ENCODE data around the gene ISYNA1. TPM values are rescaled to one million over a fixed set of nuclear protein-coding genes. Genes with fewer than 3 reads are reported as not detected.

The ISYNA1 gene
- total RNA-seq, 1 experiment from 2014 or later = 236 TPM

DNA sequence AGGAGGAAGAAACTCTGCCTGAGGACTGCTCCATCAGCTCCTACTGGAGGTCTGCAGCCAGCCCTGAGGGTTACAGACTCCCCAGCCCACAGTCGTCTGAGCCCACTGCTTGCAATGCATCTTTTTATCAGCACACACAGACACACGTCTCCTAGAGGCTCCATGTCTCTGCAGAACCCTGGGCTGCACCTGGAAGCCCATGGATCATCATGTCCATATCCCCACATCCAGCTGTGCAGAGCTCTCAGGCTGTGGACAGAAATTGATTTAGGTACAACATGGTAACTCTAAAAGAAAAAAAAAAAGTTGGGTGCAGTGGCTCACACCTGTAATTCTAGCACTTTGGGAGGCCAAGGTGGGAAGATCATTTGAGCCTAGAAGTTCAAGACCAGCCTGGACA is 32.9 kb upstream of the ISYNA1 start:
- TF ChIP-seq IRF2 (CRISPR knock-in tag; IDR thresholded peaks at IDR 0.05; ENCODE audit: borderline replicate concordance, low read depth) (no peak), ZNF219 (CRISPR knock-in tag; IDR thresholded peaks at IDR 0.05; ENCODE audit: borderline replicate concordance) (no peak), MYBL2 (CRISPR knock-in tag; IDR thresholded peaks at IDR 0.05) (no peak)
- Mint-ChIP-seq H3K4me3 (no peak overlapping the region), H3K36me3 (no peaks in the 10 kb centered on the region), H3K4me1 (peaks cover 14% of the 10 kb centered on the region), H3K27ac (no peak overlapping the region; the same call in 1 of the 2 replicates), H3K9me3 (no peaks in the 10 kb centered on the region), H3K27me3 (ENCODE audit: low read depth) (no peaks in the 10 kb centered on the region)
- DNase-seq (ENCODE audit: low spot score) (no peak), ATAC-seq (no peak)
- ChIA-PET POLR2A (interaction anchor here (0.7 kb wide), 1 partner anchor 128 kb away, joined by 3 read pairs; no protein-coding TSS in a partner anchor), CTCF (interaction anchor here (0.9 to 3.2 kb wide), 13 partner anchors 9 to 612 kb away, joined by 3 to 39 read pairs (median 10); partner anchors contain the start of gene REX1BD)

DNA sequence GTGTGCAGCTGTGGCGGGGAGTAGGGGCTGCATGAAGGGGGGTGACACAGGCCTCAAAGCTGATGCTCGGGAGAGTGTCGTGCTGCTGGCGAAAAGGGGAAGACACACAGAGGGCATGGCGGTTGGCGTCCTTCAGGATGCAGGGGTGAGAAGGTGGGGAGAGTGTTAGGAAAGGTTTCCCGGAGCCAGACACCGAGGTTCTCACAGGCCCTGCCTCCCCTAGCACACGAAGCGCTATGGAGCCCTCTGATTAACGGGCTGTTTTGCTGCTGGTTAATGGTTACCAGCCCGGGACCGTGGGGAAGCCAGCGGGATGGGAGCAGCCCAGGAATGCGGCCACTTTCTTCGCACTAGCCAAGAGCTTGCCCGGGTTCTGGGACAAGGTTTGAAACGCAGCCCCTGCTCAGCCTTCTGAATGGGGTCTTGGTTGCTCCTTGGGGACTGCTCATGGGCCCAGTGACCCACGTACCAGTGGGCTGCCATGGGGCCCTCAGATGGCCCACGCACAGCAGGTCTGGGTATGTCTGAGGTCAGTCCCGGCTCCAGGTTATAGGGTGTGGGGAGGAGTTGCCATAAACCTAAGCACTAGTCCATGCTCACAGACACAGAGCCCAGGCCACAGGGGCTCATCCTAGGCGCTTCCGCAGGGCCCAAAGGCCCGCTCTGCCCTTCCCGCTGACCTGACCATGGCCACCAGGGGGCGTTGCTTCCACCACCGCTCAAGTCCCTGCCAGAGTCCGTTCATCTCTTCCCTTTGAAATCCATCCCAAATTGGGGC is 31.3 kb upstream of the ISYNA1 start:
- DNase-seq (ENCODE audit: low spot score) (peak; percentile 87), ATAC-seq (peak; percentile 74)
- Mint-ChIP-seq H3K9me3 (no peaks in the 10 kb centered on the region), H3K4me1 (peaks cover 9% of the 10 kb centered on the region), H3K4me3 (no peak overlapping the region), H3K36me3 (no peaks in the 10 kb centered on the region; the same call in 1 of the 2 replicates), H3K27me3 (ENCODE audit: low read depth) (no peaks in the 10 kb centered on the region), H3K27ac (no peak overlapping the region)
- POLR2A ChIA-PET = no interaction called here
- TF ChIP-seq GABPB1 (CRISPR knock-in tag; IDR thresholded peaks at IDR 0.05) (no peak), ZNF219 (CRISPR knock-in tag; IDR thresholded peaks at IDR 0.05; ENCODE audit: borderline replicate concordance) (no peak), CBFB (CRISPR knock-in tag; IDR thresholded peaks at IDR 0.05; ENCODE audit: low read depth) (no peak), TEAD4 (CRISPR knock-in tag; IDR thresholded peaks at IDR 0.05) (no peak), ZNF121 (CRISPR knock-in tag; IDR thresholded peaks at IDR 0.05) (no peak)
- TF ChIP-seq, protein P1, sequence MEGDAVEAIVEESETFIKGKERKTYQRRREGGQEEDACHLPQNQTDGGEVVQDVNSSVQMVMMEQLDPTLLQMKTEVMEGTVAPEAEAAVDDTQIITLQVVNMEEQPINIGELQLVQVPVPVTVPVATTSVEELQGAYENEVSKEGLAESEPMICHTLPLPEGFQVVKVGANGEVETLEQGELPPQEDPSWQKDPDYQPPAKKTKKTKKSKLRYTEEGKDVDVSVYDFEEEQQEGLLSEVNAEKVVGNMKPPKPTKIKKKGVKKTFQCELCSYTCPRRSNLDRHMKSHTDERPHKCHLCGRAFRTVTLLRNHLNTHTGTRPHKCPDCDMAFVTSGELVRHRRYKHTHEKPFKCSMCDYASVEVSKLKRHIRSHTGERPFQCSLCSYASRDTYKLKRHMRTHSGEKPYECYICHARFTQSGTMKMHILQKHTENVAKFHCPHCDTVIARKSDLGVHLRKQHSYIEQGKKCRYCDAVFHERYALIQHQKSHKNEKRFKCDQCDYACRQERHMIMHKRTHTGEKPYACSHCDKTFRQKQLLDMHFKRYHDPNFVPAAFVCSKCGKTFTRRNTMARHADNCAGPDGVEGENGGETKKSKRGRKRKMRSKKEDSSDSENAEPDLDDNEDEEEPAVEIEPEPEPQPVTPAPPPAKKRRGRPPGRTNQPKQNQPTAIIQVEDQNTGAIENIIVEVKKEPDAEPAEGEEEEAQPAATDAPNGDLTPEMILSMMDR (IDR thresholded peaks at IDR 0.05) = peak; percentile 88
- TF ChIP-seq, protein P2, sequence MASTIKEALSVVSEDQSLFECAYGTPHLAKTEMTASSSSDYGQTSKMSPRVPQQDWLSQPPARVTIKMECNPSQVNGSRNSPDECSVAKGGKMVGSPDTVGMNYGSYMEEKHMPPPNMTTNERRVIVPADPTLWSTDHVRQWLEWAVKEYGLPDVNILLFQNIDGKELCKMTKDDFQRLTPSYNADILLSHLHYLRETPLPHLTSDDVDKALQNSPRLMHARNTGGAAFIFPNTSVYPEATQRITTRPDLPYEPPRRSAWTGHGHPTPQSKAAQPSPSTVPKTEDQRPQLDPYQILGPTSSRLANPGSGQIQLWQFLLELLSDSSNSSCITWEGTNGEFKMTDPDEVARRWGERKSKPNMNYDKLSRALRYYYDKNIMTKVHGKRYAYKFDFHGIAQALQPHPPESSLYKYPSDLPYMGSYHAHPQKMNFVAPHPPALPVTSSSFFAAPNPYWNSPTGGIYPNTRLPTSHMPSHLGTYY (CRISPR knock-in tag; IDR thresholded peaks at IDR 0.05) = no peak
- TF ChIP-seq, protein P3, sequence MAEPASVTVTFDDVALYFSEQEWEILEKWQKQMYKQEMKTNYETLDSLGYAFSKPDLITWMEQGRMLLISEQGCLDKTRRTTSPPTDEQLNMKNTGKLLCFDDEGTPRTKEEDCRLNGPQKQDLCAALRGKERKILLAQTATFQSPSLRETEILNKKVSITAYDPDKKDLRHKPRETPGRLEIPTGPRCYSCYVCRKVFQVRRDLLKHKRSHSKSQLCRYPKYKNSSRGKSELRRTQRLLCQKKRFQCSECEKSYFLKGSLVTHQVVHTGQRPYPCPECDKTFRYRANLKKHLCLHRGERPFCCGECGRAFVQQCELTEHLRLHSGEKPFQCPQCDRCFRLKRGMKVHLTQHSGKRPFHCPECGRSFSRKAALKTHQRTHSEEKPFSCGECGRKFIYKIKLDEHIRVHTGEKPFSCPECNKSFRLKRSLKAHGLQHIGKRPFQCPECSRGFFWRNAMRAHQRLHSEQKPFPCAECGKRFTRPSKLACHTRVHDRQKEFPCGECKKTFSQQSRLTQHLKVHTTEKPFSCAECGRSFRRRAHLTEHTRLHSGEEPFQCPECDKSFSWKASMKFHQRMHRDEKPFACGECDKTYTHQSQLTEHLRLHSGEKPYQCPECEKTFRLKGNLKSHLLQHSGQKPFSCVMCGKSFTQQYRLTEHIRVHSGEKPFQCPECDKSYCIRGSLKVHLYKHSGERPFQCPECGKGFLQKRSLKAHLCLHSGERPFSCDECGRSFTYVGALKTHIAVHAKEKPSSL (CRISPR knock-in tag; conservative IDR thresholded peaks at IDR 0.05) = no peak
- CTCF ChIA-PET = interaction anchor here (0.7 to 3.2 kb wide), 37 partner anchors 8 to 378 kb away, joined by 3 to 39 read pairs (median 5); partner anchors contain the start of genes FKBP8, KXD1, REX1BD and UBA52

DNA sequence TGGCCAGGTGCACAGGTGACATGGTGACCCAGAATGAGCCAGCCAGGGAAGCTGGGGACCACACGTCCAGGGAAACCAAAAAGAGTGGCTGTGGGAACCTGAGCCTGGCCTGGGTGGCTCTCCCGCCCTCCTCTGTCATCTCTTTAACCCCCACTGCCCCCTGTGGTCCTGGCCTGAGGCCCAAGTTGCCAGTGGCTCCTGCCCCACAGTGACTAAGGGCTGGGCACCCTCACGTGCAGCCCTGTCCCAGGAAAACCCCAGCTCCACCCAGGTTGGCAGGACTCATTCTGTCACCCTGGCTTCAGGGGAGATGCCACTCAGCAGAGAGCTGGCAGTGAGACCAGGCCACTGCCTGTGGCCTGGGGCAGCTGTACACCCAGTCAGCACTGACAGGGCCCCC is 30.6 kb upstream of the ISYNA1 start:
- DNase-seq (ENCODE audit: low spot score) = no peak
- Mint-ChIP-seq H3K9me3 (no peaks in the 10 kb centered on the region), H3K36me3 (no peaks in the 10 kb centered on the region; the same call in 1 of the 2 replicates), H3K27ac (no peak overlapping the region), H3K4me1 (peaks cover 9% of the 10 kb centered on the region), H3K4me3 (no peak overlapping the region), H3K27me3 (ENCODE audit: low read depth) (no peaks in the 10 kb centered on the region)
- CTCF ChIA-PET = interaction anchor here (1.3 to 3.2 kb wide), 4 partner anchors 28 to 206 kb away, joined by 3 to 39 read pairs (median 10); partner anchors contain the start of gene REX1BD
- POLR2A ChIA-PET = no interaction called here
- no peak for ATAC-seq
- no peak for TF ChIP-seq TEAD1 (CRISPR knock-in tag; IDR thresholded peaks at IDR 0.05)
- TF ChIP-seq, protein P4, sequence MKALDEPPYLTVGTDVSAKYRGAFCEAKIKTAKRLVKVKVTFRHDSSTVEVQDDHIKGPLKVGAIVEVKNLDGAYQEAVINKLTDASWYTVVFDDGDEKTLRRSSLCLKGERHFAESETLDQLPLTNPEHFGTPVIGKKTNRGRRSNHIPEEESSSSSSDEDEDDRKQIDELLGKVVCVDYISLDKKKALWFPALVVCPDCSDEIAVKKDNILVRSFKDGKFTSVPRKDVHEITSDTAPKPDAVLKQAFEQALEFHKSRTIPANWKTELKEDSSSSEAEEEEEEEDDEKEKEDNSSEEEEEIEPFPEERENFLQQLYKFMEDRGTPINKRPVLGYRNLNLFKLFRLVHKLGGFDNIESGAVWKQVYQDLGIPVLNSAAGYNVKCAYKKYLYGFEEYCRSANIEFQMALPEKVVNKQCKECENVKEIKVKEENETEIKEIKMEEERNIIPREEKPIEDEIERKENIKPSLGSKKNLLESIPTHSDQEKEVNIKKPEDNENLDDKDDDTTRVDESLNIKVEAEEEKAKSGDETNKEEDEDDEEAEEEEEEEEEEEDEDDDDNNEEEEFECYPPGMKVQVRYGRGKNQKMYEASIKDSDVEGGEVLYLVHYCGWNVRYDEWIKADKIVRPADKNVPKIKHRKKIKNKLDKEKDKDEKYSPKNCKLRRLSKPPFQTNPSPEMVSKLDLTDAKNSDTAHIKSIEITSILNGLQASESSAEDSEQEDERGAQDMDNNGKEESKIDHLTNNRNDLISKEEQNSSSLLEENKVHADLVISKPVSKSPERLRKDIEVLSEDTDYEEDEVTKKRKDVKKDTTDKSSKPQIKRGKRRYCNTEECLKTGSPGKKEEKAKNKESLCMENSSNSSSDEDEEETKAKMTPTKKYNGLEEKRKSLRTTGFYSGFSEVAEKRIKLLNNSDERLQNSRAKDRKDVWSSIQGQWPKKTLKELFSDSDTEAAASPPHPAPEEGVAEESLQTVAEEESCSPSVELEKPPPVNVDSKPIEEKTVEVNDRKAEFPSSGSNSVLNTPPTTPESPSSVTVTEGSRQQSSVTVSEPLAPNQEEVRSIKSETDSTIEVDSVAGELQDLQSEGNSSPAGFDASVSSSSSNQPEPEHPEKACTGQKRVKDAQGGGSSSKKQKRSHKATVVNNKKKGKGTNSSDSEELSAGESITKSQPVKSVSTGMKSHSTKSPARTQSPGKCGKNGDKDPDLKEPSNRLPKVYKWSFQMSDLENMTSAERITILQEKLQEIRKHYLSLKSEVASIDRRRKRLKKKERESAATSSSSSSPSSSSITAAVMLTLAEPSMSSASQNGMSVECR (CRISPR knock-in tag; IDR thresholded peaks at IDR 0.05; ENCODE audit: borderline replicate concordance) = no peak
- TF ChIP-seq, protein P5, sequence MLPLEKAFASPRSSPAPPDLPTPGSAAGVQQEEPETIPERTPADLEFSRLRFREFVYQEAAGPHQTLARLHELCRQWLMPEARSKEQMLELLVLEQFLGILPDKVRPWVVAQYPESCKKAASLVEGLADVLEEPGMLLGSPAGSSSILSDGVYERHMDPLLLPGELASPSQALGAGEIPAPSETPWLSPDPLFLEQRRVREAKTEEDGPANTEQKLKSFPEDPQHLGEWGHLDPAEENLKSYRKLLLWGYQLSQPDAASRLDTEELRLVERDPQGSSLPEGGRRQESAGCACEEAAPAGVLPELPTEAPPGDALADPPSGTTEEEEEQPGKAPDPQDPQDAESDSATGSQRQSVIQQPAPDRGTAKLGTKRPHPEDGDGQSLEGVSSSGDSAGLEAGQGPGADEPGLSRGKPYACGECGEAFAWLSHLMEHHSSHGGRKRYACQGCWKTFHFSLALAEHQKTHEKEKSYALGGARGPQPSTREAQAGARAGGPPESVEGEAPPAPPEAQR (CRISPR knock-in tag; IDR thresholded peaks at IDR 0.05) = no peak
- TF ChIP-seq CREB1 (CRISPR knock-in tag; IDR thresholded peaks at IDR 0.05) = no peak
- no peak for TF ChIP-seq ETV6 (CRISPR knock-in tag; IDR thresholded peaks at IDR 0.05)
- TF ChIP-seq ZNF232 (CRISPR knock-in tag; IDR thresholded peaks at IDR 0.05) = no peak
- TF ChIP-seq GTF2I (CRISPR knock-in tag; conservative IDR thresholded peaks at IDR 0.05) = no peak

Data from WTC11 (cell line).